ENCODE measurements around the gene TMEM196.

DNA sequence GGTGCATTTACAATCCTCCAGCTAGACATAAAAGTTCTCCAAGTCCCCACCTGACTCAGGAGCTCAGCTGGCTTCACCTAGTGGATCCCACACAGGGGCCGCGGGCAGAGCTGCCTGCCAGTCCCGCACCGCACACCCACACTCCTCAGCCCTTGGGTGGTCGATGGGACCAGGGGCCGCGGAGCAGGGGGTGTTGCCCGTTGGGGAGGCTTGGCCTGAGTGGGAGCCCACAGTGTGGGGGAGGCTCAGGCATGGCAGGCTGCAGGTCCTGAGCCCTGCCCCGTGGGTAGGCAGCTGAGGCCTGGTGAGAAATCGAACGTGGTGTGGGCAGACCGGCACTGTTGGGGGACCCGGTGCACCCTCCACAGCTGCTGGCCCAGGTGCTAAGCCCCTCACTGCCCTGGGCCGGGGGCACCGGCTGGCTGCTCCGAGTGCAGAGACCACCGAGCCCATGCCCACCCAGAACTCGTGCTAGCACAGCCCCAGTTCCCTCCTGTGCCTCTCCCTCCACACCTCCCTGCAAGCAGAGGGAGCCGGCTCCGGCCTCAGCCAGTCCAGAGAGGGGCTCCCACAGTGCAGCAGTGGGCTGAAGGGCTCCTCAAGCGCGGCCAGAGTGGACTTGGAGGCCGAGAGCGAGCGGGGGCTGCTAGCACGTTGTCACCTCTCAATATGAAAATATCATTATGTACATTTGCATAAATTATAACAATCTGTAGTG lies 81.1 kb downstream of the TMEM196 start:
- TF ChIP-seq EZH2 (IDR thresholded peaks at IDR 0.05; ENCODE audit: borderline replicate concordance, low read length), result no peak
- TF ChIP-seq, protein P1, sequence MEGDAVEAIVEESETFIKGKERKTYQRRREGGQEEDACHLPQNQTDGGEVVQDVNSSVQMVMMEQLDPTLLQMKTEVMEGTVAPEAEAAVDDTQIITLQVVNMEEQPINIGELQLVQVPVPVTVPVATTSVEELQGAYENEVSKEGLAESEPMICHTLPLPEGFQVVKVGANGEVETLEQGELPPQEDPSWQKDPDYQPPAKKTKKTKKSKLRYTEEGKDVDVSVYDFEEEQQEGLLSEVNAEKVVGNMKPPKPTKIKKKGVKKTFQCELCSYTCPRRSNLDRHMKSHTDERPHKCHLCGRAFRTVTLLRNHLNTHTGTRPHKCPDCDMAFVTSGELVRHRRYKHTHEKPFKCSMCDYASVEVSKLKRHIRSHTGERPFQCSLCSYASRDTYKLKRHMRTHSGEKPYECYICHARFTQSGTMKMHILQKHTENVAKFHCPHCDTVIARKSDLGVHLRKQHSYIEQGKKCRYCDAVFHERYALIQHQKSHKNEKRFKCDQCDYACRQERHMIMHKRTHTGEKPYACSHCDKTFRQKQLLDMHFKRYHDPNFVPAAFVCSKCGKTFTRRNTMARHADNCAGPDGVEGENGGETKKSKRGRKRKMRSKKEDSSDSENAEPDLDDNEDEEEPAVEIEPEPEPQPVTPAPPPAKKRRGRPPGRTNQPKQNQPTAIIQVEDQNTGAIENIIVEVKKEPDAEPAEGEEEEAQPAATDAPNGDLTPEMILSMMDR (conservative IDR thresholded peaks at IDR 0.05 in 1 of 2, IDR thresholded peaks at IDR 0.05 in 1 of 2; ENCODE audit: extremely low read depth in 1 of 2, insufficient read depth in 1 of 2, low read depth in 1 of 2, low read length in 2 of 2), result no peak
